CD4-positive, alpha-beta memory T cell (primary cell): Measurements from ENCODE around the gene APOA1. TPM values are rescaled to one million over a fixed set of nuclear protein-coding genes. Genes with fewer than 3 reads are reported as not detected.
A peak's percentile ranks its signal among the peaks of the same experiment; 100 is the strongest.

Source experiments
- CTCF ChIA-PET: fragments of 350-600 bp; sonication (Branson Sonifier 250); formaldehyde crosslinking; loops from one replicate; lab custom pipeline; 2021; ENCODE audit warnings: inconsistent platforms; ENCODE audit not compliant: partially characterized antibody; lab: Charles Lee
- POLR2A ChIA-PET: fragments of 350-600 bp; sonication (Branson Sonifier 250); formaldehyde crosslinking; loops from one replicate; lab custom pipeline; 2021; ENCODE audit not compliant: partially characterized antibody; lab: Charles Lee
- DNase-seq, 5 donors: peaks; one replicate each; pipeline versions ENCODE4 v3.0.0 to v3.0.0-alpha.2; 2020 to 2022; ENCODE audit warnings: mixed read lengths in 1 of 5
- H3K27ac ChIP-seq: one replicate; pipeline ENCODE4 v1.7.0; 2013; ENCODE audit warnings: low read depth, low read length
- H3K27me3 ChIP-seq: 2 replicates; pipeline ENCODE4 v1.7.0; 2013; ENCODE audit warnings: mild to moderate bottlenecking, low read length, moderate library complexity; ENCODE audit not compliant: insufficient read depth
- H3K36me3 ChIP-seq: 2 replicates; pipeline ENCODE4 v1.7.0; 2013; ENCODE audit warnings: mild to moderate bottlenecking, low read length, moderate library complexity; ENCODE audit not compliant: insufficient read depth
- H3K4me1 ChIP-seq: 2 replicates; pipeline ENCODE4 v1.7.0; 2013; ENCODE audit warnings: mild to moderate bottlenecking, low read length, moderate library complexity; ENCODE audit not compliant: insufficient read depth
- H3K4me3 ChIP-seq, 2 donors: one replicate each; pipeline ENCODE4 v1.7.0; 2013; ENCODE audit warnings: low read length in 2 of 2, mild to moderate bottlenecking in 1 of 2
- H3K9me3 ChIP-seq, 2 donors: one replicate each; pipeline ENCODE4 v1.7.0; 2013; ENCODE audit warnings: low read length in 2 of 2, control low read depth in 1 of 2; ENCODE audit not compliant: control insufficient read depth in 1 of 2
- H3K27ac Mint-ChIP-seq, 7 donors: one replicate each; pipeline ENCODE4 v1.8.0; 2020 to 2021; ENCODE audit warnings: mixed read lengths in 7 of 7, mild to moderate bottlenecking in 6 of 7, inconsistent platforms in 3 of 7, moderate library complexity in 3 of 7
- H3K27me3 Mint-ChIP-seq, 2 donors: one replicate each; pipeline ENCODE4 v1.8.0; 2020 to 2021; ENCODE audit warnings: mixed read lengths in 2 of 2
- H3K36me3 Mint-ChIP-seq, 2 donors: one replicate each; pipeline ENCODE4 v1.8.0; 2020 to 2021; ENCODE audit warnings: mixed read lengths in 2 of 2, inconsistent platforms in 1 of 2, mild to moderate bottlenecking in 1 of 2
- H3K4me1 Mint-ChIP-seq, 4 donors: one replicate each; pipeline ENCODE4 v1.8.0; 2020 to 2021; ENCODE audit warnings: mixed read lengths in 4 of 4, mild to moderate bottlenecking in 1 of 4
- H3K4me3 Mint-ChIP-seq, 8 donors: one replicate each; pipeline ENCODE4 v1.8.0; 2020 to 2021; ENCODE audit warnings: mixed read lengths in 8 of 8, mild to moderate bottlenecking in 7 of 8, moderate library complexity in 6 of 8, inconsistent platforms in 3 of 8
- H3K9me3 Mint-ChIP-seq, 8 donors: one replicate each; pipeline ENCODE4 v1.8.0; 2020 to 2021; ENCODE audit warnings: mixed read lengths in 8 of 8, mild to moderate bottlenecking in 5 of 8, inconsistent platforms in 3 of 8, moderate library complexity in 1 of 8
- intact Hi-C: fragments of 100-400 bp; cut with micrococcal nuclease; formaldehyde crosslinking; loops from one replicate; pipeline ENCODE4 v1.15.1; 2023
- polyA plus RNA-seq, 2 donors: library from polyadenylated mRNA; unstranded; fragments of 300-500 nt; fragmentation: Illumina TruSeq; gene quantifications; one replicate each; pipeline ENCODE4 v1.2.3, GENCODE V29; 2021
- total RNA-seq, 2 experiments: library from RNA; stranded (reverse); gene quantifications; one replicate each; pipeline ENCODE4 v1.2.3, GENCODE V29; 2021

APOA1 gene
- total and polyA plus RNA-seq, 4 experiments from 2014 or later: 0.50 to 0.75 TPM; not detected in 2

DNA sequence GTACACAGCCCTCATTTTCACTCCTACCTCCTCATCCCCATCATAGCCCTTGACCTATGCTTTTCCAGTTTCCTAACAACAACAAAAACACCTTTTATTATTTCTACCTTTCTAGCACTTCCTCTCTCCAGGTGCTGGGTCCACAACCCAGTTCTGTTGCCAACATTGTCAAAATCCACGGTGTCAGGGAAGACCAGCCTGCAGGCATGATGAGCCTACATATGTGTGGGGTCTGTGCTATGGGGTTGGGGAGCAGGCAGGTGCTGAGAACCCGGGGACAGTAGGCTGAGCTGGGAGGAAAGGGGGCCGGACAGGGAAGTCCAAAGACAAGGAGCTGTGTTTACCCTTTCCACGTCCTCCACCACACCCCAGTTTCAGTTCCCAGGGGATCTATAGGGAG lies 48.9 kb downstream of the APOA1 start:
- Mint-ChIP-seq H3K27me3 (peaks cover 0 to 2% of the 10 kb centered on the region in 2 donors), H3K27ac (peak overlapping the region; percentile 96 to 99 (median 98)), H3K4me3 (peak overlapping the region; percentile 91 to 98 (median 97)), H3K36me3 (peaks cover 31 to 43% of the 10 kb centered on the region in 2 donors), H3K9me3 (no peaks in the 10 kb centered on the region), H3K4me1 (peaks cover 27 to 60% (median 42%) of the 10 kb centered on the region in 4 donors)
- ChIA-PET POLR2A (interaction anchor here (1.2 to 6.8 kb wide), 11 partner anchors 16 to 539 kb away, joined by 3 to 100 read pairs (median 7); partner anchors contain the start of genes BUD13, CEP164, SIDT2 and SIK3), CTCF (interaction anchor here (0.9 to 12.8 kb wide), 11 partner anchors 10 to 318 kb away, joined by 3 to 212 read pairs (median 8); partner anchors contain the start of genes APOA1 and SIK3)
- no peak for DNase-seq
- intact Hi-C loops: loop anchor here (1.0 kb wide), 1 partner anchor 15 kb away; no protein-coding TSS in a partner anchor
- peak overlapping the region; percentile 55 to 90 for H3K4me3 ChIP-seq
- H3K27ac ChIP-seq: peak overlapping the region; percentile 84
- no peaks in the 10 kb centered on the region for H3K27me3 ChIP-seq
- peaks cover 29% of the 10 kb centered on the region for H3K36me3 ChIP-seq
- no peaks in the 10 kb centered on the region for H3K9me3 ChIP-seq
- H3K4me1 ChIP-seq: peaks cover 34% of the 10 kb centered on the region

DNA sequence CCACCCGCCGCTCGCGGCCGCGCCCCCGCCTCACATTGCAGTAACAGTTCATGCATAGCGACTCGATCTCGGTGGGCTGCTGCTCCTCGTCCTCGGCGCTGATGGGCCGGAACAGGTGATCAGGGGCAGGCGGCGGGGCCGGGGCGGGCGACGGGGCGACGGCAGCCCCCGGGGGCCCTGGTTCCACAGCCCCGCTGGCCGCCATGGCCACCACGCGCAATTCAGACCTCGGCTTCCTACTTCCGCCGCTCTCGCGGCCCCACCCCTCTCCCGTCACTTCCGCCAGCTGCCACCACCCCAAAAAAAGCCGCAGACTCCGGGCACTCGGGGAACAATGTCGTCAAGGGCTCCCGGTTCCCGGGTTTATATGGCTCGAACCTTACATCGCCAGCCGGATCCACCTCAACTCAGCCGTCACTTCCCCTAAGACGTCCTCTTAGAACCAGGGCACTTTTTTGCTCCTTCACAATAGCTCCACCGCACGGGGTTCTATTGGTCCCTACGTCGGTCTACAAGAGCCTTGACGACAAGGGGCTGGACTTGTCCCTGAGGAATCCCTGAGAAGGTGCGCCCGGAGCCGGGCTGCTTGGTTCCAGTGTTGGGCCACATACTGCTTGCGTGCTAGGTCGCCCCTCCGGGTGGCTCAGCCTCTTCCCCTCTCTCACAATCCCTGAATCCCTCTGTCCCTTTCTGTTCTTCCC lies 49.5 kb downstream of the APOA1 start, which contains the start of gene ZPR1:
ZPR1 (minus strand) TSS at position 238 of the 701 bp plus-strand sequence; CDS start at position 205, 33 bp downstream.
- Histone ChIP-seq H3K9me3 (no peaks in the 10 kb centered on the region), H3K4me3 (peak within 1 kb of the TSS; percentile 55 to 90), H3K27me3 (no peaks in the 10 kb centered on the region), H3K4me1 (peaks cover 40% of the 10 kb centered on the region), H3K27ac (peak within 1 kb of the TSS; percentile 84), H3K36me3 (peaks cover 35% of the 10 kb centered on the region)
- ChIA-PET POLR2A (interaction anchor here (0.7 to 6.8 kb wide), 17 partner anchors 9 to 540 kb away, joined by 3 to 100 read pairs (median 5); partner anchors contain the start of genes BUD13, CEP164, SIDT2 and SIK3), CTCF (interaction anchor here (0.9 to 12.8 kb wide), 10 partner anchors 11 to 319 kb away, joined by 3 to 212 read pairs (median 6); partner anchors contain the start of genes APOA1 and SIK3)
- DNase-seq: peak; percentile 86 to 89 (median 86)
- Mint-ChIP-seq H3K4me3 (peak within 1 kb of the TSS; percentile 91 to 98 (median 97)), H3K36me3 (peaks cover 34 to 48% of the 10 kb centered on the region in 2 donors), H3K27me3 (peaks cover 0 to 2% of the 10 kb centered on the region in 2 donors), H3K9me3 (no peaks in the 10 kb centered on the region), H3K27ac (peak within 1 kb of the TSS; percentile 96 to 99 (median 98)), H3K4me1 (peaks cover 30 to 66% (median 45%) of the 10 kb centered on the region in 4 donors)
- intact Hi-C loops: loop anchor here (1.0 kb wide), 1 partner anchor 15 kb away; no protein-coding TSS in a partner anchor

DNA sequence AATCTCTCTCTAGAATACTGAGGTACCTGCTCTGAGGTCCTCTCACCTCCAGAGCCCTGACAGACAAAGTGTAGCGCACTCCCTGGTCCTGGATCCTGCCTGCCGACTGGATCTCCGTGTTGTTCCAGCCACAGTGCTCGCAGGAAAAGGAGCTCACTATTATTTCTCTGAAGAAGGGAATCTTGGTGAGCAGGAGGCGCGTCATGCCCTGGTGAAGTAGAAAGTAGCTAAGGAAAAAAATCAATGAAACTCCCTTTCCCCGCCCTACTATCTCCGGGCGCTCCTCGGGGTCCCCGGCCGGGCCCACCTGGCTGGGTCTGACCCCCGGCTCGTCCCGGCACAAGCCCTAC lies 50.0 kb downstream of the APOA1 start:
- ChIA-PET POLR2A (interaction anchor here (0.7 to 6.8 kb wide), 18 partner anchors 10 to 540 kb away, joined by 3 to 100 read pairs (median 4); partner anchors contain the start of genes BUD13, CEP164, PCSK7 and SIDT2), CTCF (interaction anchor here (0.6 to 12.8 kb wide), 10 partner anchors 11 to 908 kb away, joined by 3 to 212 read pairs (median 6); partner anchors contain the start of genes APOA1 and SIK3)
- peak in 1 of 5 donors; percentile 9 for DNase-seq
- H3K27ac ChIP-seq: peak overlapping the region; percentile 84
- peaks cover 40% of the 10 kb centered on the region for H3K36me3 ChIP-seq
- H3K4me3 ChIP-seq: peak overlapping the region; percentile 55 to 62
- Mint-ChIP-seq H3K4me1 (peaks cover 32 to 71% (median 48%) of the 10 kb centered on the region in 4 donors), H3K4me3 (peak overlapping the region; percentile 87 to 98 (median 96)), H3K9me3 (no peaks in the 10 kb centered on the region), H3K27ac (peak overlapping the region; percentile 70 to 98 (median 94)), H3K27me3 (peaks cover 0 to 2% of the 10 kb centered on the region in 2 donors), H3K36me3 (peaks cover 39 to 54% of the 10 kb centered on the region in 2 donors)
- peaks cover 45% of the 10 kb centered on the region for H3K4me1 ChIP-seq
- H3K27me3 ChIP-seq: no peaks in the 10 kb centered on the region
- H3K9me3 ChIP-seq: no peaks in the 10 kb centered on the region
- intact Hi-C loops: no loop called here

DNA sequence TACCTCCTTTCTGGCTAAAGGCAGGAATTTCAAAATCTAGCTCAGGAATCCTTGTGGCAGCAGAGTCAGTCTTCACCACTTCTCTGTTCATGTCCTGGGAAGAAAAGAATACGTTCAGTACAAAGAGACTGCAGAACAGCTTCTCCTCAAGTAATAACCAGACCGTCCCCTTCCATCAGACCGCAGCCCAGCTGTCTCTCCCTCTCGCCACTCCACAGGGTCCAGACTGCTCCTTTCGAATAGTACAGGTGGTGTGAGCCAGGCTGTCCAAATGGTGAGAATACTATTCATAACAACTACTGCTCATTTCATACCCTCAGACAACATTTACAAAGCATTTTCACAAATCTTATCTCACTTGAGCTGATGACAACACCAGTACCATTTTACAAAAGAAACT lies 50.5 kb downstream of the APOA1 start:
- Histone ChIP-seq H3K4me3 (peak overlapping the region; percentile 55 to 62), H3K27me3 (no peaks in the 10 kb centered on the region), H3K27ac (peak overlapping the region; percentile 84), H3K4me1 (peaks cover 48% of the 10 kb centered on the region), H3K36me3 (peaks cover 45% of the 10 kb centered on the region), H3K9me3 (no peaks in the 10 kb centered on the region)
- peaks cover 43 to 58% of the 10 kb centered on the region in 2 donors for H3K36me3 Mint-ChIP-seq
- H3K9me3 Mint-ChIP-seq: no peaks in the 10 kb centered on the region
- ChIA-PET POLR2A (interaction anchor here (0.7 to 6.8 kb wide), 13 partner anchors 14 to 541 kb away, joined by 3 to 100 read pairs (median 7); partner anchors contain the start of genes BUD13, CEP164, PCSK7 and SIDT2), CTCF (interaction anchor here (0.6 to 12.8 kb wide), 10 partner anchors 10 to 908 kb away, joined by 3 to 212 read pairs (median 4); partner anchors contain the start of genes APOA1 and SIK3)
- H3K4me3 Mint-ChIP-seq: peak overlapping the region; percentile 87 to 98 (median 96)
- intact Hi-C loops: no loop called here
- no peak for DNase-seq
- peaks cover 0 to 2% of the 10 kb centered on the region in 2 donors for H3K27me3 Mint-ChIP-seq
- H3K27ac Mint-ChIP-seq: peak overlapping the region; percentile 70 to 98 (median 94)
- H3K4me1 Mint-ChIP-seq: peaks cover 32 to 75% (median 52%) of the 10 kb centered on the region in 4 donors

DNA sequence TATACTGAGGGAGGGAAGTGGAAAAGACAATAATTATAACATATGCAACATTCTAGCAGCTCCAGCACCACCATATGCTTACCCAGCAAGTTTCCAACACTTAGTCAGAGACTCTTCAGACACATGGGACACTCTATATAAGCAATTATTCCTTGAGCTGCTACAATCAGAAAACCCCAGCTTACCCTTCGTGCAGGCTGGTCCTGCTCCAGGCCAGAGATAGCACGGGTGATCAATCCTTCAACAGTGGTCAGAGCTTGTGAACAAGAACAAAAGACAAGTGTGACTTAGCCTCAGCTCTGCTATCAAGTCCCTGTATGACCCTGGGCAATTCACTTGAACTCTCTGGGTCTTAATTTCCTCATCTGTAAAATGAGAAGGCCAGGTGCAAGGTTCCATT lies 51.1 kb downstream of the APOA1 start:
- Mint-ChIP-seq H3K4me1 (peaks cover 33 to 73% (median 50%) of the 10 kb centered on the region in 4 donors), H3K4me3 (peak overlapping the region; percentile 87 to 98 (median 96)), H3K27me3 (peaks cover 0 to 2% of the 10 kb centered on the region in 2 donors), H3K9me3 (no peaks in the 10 kb centered on the region), H3K27ac (peak overlapping the region; percentile 70 to 98 (median 94)), H3K36me3 (peaks cover 46 to 65% of the 10 kb centered on the region in 2 donors)
- CTCF ChIA-PET: interaction anchor here (0.7 to 12.8 kb wide), 6 partner anchors 13 to 320 kb away, joined by 3 to 212 read pairs (median 22); partner anchors contain the start of genes APOA1 and SIK3
- intact Hi-C loops: no loop called here
- POLR2A ChIA-PET: interaction anchor here (1.1 to 6.8 kb wide), 6 partner anchors 13 to 445 kb away, joined by 4 to 100 read pairs (median 20); partner anchors contain the start of genes BUD13, PCSK7 and SIK3
- no peak for DNase-seq
- H3K9me3 ChIP-seq: no peaks in the 10 kb centered on the region
- peaks cover 48% of the 10 kb centered on the region for H3K36me3 ChIP-seq
- peaks cover 44% of the 10 kb centered on the region for H3K4me1 ChIP-seq
- H3K27ac ChIP-seq: peak overlapping the region; percentile 84
- no peaks in the 10 kb centered on the region for H3K27me3 ChIP-seq
- H3K4me3 ChIP-seq: no peak overlapping the region
